NB4 (cell line): ENCODE measurements around the gene GLRX.
"Not testable (repeated sequence)": the region's sequence is repeated elsewhere in the genome, so short reads cannot be mapped to it uniquely, and the experiment has no call there.

ENCODE experiments used
- DNase-seq: peaks from one replicate; pipeline ENCODE4 v3.0.0; 2010; ENCODE audit warnings: low read depth
- H3K4me3 ChIP-seq: one replicate; pipeline ENCODE4 v1.5.1; 2011; ENCODE audit warnings: mild to moderate bottlenecking, low read depth, low read length, moderate library complexity
- MYC ChIP-seq: IDR thresholded peaks from 2 replicates; pipeline ENCODE4 v1.6.1; 2011; ENCODE audit warnings: low read depth, low read length
- POLR2A ChIP-seq: IDR thresholded peaks from 2 replicates; pipeline ENCODE4 v1.6.1; 2011; ENCODE audit warnings: mild to moderate bottlenecking; ENCODE audit not compliant: insufficient read length; ENCODE audit errors: extremely low read depth
- TF ChIP-seq, protein P1 (sequence below): IDR thresholded peaks from one replicate; pipeline ENCODE4 v1.5.1; 2012; ENCODE audit warnings: low read depth, low read length
- TF ChIP-seq, protein P2 (sequence below): IDR thresholded peaks from 2 replicates; pipeline ENCODE4 v1.6.1; 2011; ENCODE audit warnings: low read depth, low read length

GLRX gene

DNA sequence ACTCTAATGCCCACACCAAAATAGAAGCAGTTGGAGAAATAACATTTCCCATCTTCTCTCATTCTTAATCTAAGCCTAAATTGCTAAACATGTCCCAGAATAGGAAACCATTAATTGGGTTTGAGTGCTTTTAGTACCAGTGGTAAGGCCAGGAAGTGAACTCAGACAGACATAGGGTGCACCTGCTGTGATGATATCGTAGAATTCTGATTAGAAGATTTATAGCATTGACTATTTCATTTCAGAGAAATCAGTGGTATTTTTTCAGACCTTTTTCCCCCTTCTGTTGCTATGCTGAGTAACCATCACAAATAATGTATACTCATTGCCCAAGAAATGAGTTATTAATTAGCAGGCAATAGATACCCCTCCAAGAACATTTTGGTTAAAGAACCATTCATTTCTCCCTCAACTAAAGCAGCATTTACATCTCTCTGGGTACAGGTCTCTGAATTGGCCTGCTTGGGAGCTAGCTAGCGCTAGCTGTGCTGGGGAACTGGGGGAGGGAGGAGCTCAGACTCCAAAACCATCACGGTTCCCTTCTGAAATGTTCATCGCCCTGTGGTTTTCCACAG is 7.3 kb downstream of the GLRX start:
- H3K4me3 ChIP-seq = no peak overlapping the region
- DNase-seq = no peak
- no peak for TF ChIP-seq POLR2A
- TF ChIP-seq, protein P1, sequence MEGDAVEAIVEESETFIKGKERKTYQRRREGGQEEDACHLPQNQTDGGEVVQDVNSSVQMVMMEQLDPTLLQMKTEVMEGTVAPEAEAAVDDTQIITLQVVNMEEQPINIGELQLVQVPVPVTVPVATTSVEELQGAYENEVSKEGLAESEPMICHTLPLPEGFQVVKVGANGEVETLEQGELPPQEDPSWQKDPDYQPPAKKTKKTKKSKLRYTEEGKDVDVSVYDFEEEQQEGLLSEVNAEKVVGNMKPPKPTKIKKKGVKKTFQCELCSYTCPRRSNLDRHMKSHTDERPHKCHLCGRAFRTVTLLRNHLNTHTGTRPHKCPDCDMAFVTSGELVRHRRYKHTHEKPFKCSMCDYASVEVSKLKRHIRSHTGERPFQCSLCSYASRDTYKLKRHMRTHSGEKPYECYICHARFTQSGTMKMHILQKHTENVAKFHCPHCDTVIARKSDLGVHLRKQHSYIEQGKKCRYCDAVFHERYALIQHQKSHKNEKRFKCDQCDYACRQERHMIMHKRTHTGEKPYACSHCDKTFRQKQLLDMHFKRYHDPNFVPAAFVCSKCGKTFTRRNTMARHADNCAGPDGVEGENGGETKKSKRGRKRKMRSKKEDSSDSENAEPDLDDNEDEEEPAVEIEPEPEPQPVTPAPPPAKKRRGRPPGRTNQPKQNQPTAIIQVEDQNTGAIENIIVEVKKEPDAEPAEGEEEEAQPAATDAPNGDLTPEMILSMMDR = no peak

DNA sequence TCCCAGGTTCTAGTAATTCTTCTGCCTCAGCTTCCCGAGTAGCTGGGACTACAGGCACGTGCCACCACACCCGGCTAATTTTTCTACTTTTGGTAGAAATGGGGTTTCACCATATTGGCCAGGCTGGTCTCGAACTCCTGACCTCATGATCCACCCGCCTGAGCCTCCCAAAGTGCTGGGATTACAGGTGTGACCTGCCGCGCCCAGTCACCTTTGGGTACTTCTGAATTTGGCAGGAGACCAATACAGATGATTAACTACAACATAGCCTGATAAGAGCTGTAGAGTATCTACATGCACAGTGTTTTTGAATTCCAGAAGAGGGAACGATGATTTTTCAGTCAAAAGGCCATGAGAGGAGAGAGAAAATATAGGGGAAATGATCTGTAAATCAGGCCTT is 9.5 kb downstream of the GLRX start:
- DNase-seq = not testable (repeated sequence)

GRCh38 chr5:95812074-95812471 is 10.5 kb downstream of the GLRX start:
- DNase-seq = no peak
- H3K4me3 ChIP-seq = no peak overlapping the region
- TF ChIP-seq POLR2A (no peak), MYC (no peak)
- TF ChIP-seq, protein P2, sequence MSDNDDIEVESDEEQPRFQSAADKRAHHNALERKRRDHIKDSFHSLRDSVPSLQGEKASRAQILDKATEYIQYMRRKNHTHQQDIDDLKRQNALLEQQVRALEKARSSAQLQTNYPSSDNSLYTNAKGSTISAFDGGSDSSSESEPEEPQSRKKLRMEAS = no peak

More for the DNA sequence above, 9.5 kb downstream of the GLRX start:
- H3K4me3 ChIP-seq = not testable (repeated sequence)

DNA sequence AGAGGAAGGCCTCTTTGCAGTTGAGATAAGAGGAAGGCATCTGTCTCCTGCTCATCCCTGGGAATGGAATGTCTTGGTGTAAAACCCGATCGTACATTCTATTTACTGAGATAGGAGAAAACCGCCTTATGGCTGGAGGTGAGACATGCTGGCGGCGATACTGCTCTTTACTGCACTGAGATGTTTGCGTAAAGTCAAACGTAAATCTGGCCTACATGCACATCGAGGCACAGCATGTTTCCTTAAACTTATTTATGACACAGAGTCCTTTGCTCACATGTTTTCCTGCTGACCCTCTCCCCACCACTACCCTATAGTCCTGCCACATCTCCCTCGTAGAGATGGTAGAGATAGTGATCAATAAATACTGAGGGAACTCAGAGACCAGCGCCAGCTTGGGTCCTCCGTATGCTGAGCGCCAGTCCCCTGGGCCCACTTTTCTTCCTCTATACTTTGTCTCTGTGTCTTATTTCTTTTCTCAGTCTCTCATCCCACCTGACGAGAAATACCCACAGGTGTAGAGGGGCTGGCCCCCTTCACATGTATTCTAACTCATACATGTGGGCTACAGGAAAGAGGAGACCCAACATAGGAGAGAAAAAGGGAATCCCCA is 11.0 kb downstream of the GLRX start:
- H3K4me3 ChIP-seq, DNase-seq: not testable (repeated sequence)

DNA sequence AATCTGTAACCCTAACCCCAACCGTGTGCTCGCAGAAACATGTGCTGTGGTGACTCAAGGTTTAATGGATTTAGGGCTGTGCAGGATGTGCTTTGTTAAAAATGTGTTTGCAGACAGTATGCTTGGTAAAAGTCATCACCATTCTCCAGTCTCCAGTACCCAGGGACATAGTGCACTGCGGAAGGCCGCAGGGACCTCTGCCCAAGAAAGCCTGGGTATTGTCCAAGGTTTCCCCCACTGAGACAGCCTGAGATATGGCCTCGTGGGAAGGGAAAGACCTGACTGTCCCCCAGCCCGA is 11.5 kb downstream of the GLRX start:
- not testable (repeated sequence) for H3K4me3 ChIP-seq, DNase-seq
- TF ChIP-seq, protein P2 = 0 out of 2 replicates have a peak, but pooled peaks have one; percentile 15
- 0 out of 2 replicates have a peak, but pooled peaks have one; percentile 14 for TF ChIP-seq MYC

GRCh38 chr5:95810305-95811125 is 12.0 kb downstream of the GLRX start:
- DNase-seq = no peak
- H3K4me3 ChIP-seq = no peak overlapping the region
- TF ChIP-seq, protein P1 = no peak
- TF ChIP-seq MYC (no peak), POLR2A (no peak)
- TF ChIP-seq, protein P2 = no peak

DNA sequence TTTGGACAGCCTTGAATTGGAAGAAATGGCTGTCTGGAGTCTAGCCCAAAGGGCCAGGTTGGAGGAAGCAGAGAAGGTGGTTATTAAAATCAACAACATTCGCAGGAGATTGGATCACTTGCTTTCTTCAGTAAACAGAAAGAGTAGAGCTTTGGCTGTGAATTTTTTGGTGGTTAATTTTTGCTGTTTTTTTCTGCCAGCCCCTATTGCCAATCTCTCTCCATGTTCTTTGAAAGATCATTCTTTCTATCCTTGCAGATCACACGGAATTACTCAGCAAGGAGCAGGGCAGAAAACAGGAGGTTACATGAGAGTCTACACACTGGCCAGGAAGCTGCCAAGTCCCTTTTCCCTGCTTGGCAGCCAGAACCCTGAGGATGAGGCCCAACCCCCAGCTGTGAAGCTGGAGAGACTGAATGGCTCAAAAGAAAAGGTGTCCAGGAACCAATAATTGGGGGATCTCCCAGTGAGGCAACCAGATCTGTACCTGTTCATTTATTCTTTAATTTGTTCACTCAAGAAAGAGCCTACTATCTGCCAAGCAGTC is 13.0 kb downstream of the GLRX start:
- TF ChIP-seq MYC = no peak
- no peak for TF ChIP-seq POLR2A
- TF ChIP-seq, protein P1 = no peak
- TF ChIP-seq, protein P2 = no peak
- no peak for DNase-seq
- peak overlapping the region; percentile 25 for H3K4me3 ChIP-seq
